Tibial nerve (tissue), 3 donors: ENCODE results near the gene RUSF1.

Source experiments
- POLR2A ChIP-seq, 2 donors: fragments of 450-650 bp; IDR thresholded peaks; one replicate each; pipeline ENCODE4 v1.6.1; 2017; ENCODE audit warnings: antibody characterized with exemption in 2 of 2, mild to moderate bottlenecking in 2 of 2, moderate library complexity in 2 of 2
- TF ChIP-seq, protein P1 (sequence below), 5 experiments: fragments of 200-600 bp in 3 of 5; fragments of 450-650 bp in 2 of 5; sonication (generic) in 3 of 5; IDR thresholded peaks; one replicate each; pipeline ENCODE4 v1.5.1; 2016 to 2019; ENCODE audit warnings: antibody characterized with exemption in 5 of 5, mild to moderate bottlenecking in 3 of 5, moderate library complexity in 2 of 5

DNA sequence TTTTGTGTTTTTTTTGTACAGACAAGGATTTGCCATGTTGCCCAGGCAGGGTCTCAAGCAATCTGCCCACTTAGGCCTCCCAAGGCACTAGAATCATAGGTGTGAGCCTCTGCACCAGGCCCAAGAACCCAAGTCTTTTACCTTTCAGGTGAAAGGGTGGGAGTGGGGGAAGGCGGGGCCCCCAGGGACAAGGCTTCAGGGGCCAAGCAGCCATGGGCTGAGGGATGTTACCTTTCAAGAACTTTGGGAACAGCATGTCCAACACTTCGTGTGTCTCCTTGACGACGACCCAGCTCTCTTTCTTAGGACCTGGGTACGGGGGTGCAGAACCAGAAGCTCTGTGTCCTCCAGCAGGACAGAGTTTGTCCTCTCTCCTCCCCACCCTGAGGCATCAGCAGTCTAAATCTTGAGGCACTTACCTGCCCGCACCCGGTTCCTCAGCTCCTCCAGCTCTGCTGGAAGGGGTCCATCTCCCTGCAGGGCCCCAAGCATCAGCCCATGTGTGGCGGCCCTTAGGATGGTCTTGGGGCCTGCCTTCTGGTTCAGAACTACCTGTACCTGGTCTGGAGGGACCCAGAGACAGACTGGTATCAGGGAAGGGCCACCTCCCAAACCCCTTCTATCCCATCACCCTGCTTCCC is 16.3 kb downstream of the RUSF1 start:
- TF ChIP-seq, protein P1, sequence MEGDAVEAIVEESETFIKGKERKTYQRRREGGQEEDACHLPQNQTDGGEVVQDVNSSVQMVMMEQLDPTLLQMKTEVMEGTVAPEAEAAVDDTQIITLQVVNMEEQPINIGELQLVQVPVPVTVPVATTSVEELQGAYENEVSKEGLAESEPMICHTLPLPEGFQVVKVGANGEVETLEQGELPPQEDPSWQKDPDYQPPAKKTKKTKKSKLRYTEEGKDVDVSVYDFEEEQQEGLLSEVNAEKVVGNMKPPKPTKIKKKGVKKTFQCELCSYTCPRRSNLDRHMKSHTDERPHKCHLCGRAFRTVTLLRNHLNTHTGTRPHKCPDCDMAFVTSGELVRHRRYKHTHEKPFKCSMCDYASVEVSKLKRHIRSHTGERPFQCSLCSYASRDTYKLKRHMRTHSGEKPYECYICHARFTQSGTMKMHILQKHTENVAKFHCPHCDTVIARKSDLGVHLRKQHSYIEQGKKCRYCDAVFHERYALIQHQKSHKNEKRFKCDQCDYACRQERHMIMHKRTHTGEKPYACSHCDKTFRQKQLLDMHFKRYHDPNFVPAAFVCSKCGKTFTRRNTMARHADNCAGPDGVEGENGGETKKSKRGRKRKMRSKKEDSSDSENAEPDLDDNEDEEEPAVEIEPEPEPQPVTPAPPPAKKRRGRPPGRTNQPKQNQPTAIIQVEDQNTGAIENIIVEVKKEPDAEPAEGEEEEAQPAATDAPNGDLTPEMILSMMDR (IDR thresholded peaks at IDR 0.05) = no peak
- TF ChIP-seq POLR2A (IDR thresholded peaks at IDR 0.05) = no peak
